G401 (cell line): ENCODE data around the gene AHSG. TPM values are rescaled to one million over a fixed set of nuclear protein-coding genes. Genes with fewer than 3 reads are reported as not detected.
"Not testable (repeated sequence)": the region's sequence is repeated elsewhere in the genome, so short reads cannot be mapped to it uniquely, and the experiment has no call there.

ENCODE experiments used
- DNase-seq: peaks from one replicate; pipeline ENCODE4 v3.0.0-alpha.2; 2015; ENCODE audit warnings: low spot score
- in situ Hi-C: cut with HindIII; loops from 2 replicates; pipeline ENCODE4 v1.10.0; 2016; ENCODE audit warnings: low sequenced_read_pairs, mixed read lengths
- total RNA-seq: library from RNA; depleted of rRNA; stranded (reverse); fragments of >200 nt; shearing (Covaris generic); gene quantifications from 2 replicates; pipeline ENCODE4 v1.2.3, GENCODE V29; 2014; rRNA removed

The AHSG gene
- total RNA-seq, result not detected in 2 replicates

- no peak for DNase-seq
- in situ Hi-C loops, result no loop called here
These were observed at the start of gene AHSG for GRCh38 chr3:186612721-186613636. Gene AHSG (plus strand): TSS chr3:186613060. CDS start chr3:186613142, 82 bp downstream.

- in situ Hi-C loops, result no loop called here
- DNase-seq, result no peak
These were observed 48.3 kb upstream of the AHSG start for GRCh38 chr3:186564586-186564985.

- no peak for DNase-seq
These were observed 46.1 kb upstream of the AHSG start for GRCh38 chr3:186566772-186567071.

GRCh38 chr3:186567072-186567921 lies 45.6 kb upstream of the AHSG start, which contains the start of gene TBCCD1:
Gene TBCCD1 (minus strand): TSS chr3:186567339. CDS start chr3:186564329, 3,010 bp downstream.
- in situ Hi-C loops, result no loop called here
- DNase-seq, result peak; percentile 89

More at GRCh38 chr3:186566772-186567071, 46.1 kb upstream of the AHSG start:
- in situ Hi-C loops, result no loop called here

GRCh38 chr3:186569361-186569760 lies 43.5 kb upstream of the AHSG start:
- DNase-seq, in situ Hi-C loops: not testable (repeated sequence)

GRCh38 chr3:186569779-186570095 lies 43.1 kb upstream of the AHSG start:
- in situ Hi-C loops, result no loop called here

GRCh38 chr3:186570096-186570940 lies 42.5 kb upstream of the AHSG start, which contains the start of gene DNAJB11:
Gene DNAJB11 (plus strand): TSS chr3:186570720. CDS start chr3:186570898, 178 bp downstream.
- peak; percentile 100 for DNase-seq
- in situ Hi-C loops, result no loop called here

More at GRCh38 chr3:186569779-186570095, 43.1 kb upstream of the AHSG start:
- DNase-seq, result no peak

- peak; percentile 5 for DNase-seq
- in situ Hi-C loops, result no loop called here
These were observed 41.8 kb upstream of the AHSG start for GRCh38 chr3:186570941-186571643.

GRCh38 chr3:186571644-186572013 lies 41.2 kb upstream of the AHSG start:
- in situ Hi-C loops, result no loop called here
- DNase-seq, result no peak

GRCh38 chr3:186577521-186577920 lies 35.3 kb upstream of the AHSG start:
- no peak for DNase-seq

GRCh38 chr3:186580785-186581184 lies 32.1 kb upstream of the AHSG start:
- in situ Hi-C loops, result no loop called here
- no peak for DNase-seq

More at GRCh38 chr3:186577521-186577920, 35.3 kb upstream of the AHSG start:
- in situ Hi-C loops, result no loop called here

- in situ Hi-C loops, result no loop called here
- DNase-seq, result no peak
These were observed 30.3 kb upstream of the AHSG start for GRCh38 chr3:186582541-186582940.

GRCh38 chr3:186583831-186584230 lies 29.0 kb upstream of the AHSG start:
- in situ Hi-C loops, result no loop called here
- DNase-seq, result no peak

GRCh38 chr3:186586245-186586644 lies 26.6 kb upstream of the AHSG start:
- DNase-seq, in situ Hi-C loops: not testable (repeated sequence)

- in situ Hi-C loops, result no loop called here
- no peak for DNase-seq
These were observed 25.7 kb upstream of the AHSG start for GRCh38 chr3:186587183-186587582.

GRCh38 chr3:186588632-186589031 lies 24.2 kb upstream of the AHSG start:
- in situ Hi-C loops, result no loop called here
- no peak for DNase-seq

- in situ Hi-C loops, result no loop called here
- DNase-seq, result no peak
These were observed 23.7 kb upstream of the AHSG start for GRCh38 chr3:186589121-186589520.

GRCh38 chr3:186589856-186590579 lies 22.8 kb upstream of the AHSG start:
- no peak for DNase-seq
- in situ Hi-C loops, result no loop called here
